Measurements from ENCODE around the gene FOXO3B. TPM values are rescaled to one million over a fixed set of nuclear protein-coding genes. Genes with fewer than 3 reads are reported as not detected.
"Not testable (repeated sequence)": the region's sequence is repeated elsewhere in the genome, so short reads cannot be mapped to it uniquely, and the experiment has no call there.

The FOXO3B gene
- total RNA-seq, 1 experiment from 2014 or later = 18.6 TPM

DNA sequence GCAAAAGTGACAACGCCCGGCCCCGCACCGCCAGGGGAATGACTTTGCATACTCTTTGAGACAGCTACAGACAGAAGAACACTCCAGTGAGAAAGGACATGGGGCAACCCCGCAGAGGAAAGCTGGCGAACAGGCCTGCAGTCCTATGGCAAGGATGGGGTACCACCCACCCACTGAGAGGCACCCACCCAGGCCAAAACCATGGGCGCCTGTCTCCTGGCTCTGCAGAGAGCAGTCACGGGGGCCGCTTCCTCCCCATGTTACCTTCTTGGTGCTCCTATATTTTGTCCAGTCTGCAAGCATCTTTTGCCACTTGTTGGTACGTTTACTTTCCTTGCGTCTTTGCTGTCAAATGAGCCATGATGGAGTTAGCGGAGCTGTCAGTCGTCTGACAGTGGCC, 43.8 kb downstream of the FOXO3B start:
- H2BK15ac ChIP-seq (ENCODE audit: low read depth, low read length); H3K14ac ChIP-seq (ENCODE audit: insufficient read depth, low read length); H3K56ac ChIP-seq (ENCODE audit: insufficient read length, low read depth, low read length); H3K79me2 ChIP-seq (ENCODE audit: insufficient read depth, low read length); H2BK5ac ChIP-seq (ENCODE audit: insufficient read length, low read length); H3K9ac ChIP-seq (ENCODE audit: extremely low read depth, insufficient read length, low read length); H3K23ac ChIP-seq (ENCODE audit: insufficient read length, low read depth, low read length); H2BK20ac ChIP-seq (ENCODE audit: low read depth, low read length, poor library complexity, severe bottlenecking); H3K4ac ChIP-seq (ENCODE audit: low read depth, low read length); H2AK5ac ChIP-seq (ENCODE audit: insufficient read length, low read length); H2AFZ ChIP-seq (ENCODE audit: low read length); H3K4me3 Mint-ChIP-seq; H3K36me3 Mint-ChIP-seq (ENCODE audit: insufficient read depth in 1 of 3, low read depth in 3 of 3); H4K5ac ChIP-seq (ENCODE audit: insufficient read length, low read depth, low read length); H4K20me1 ChIP-seq (ENCODE audit: control insufficient read depth, insufficient read depth, insufficient read length); H3K4me1 Mint-ChIP-seq; H3K4me2 ChIP-seq (ENCODE audit: insufficient read depth, insufficient read length, low read length); H3K9me3 ChIP-seq (ENCODE audit: control insufficient read depth, low read depth, low read length); H3K4me1 ChIP-seq (ENCODE audit: insufficient read depth, low read length); H3K27ac ChIP-seq (ENCODE audit: insufficient read length, low read depth, low read length); H3K18ac ChIP-seq (ENCODE audit: insufficient read length, low read depth, low read length); H3T11ph ChIP-seq (ENCODE audit: low read length); H3K27me3 ChIP-seq (ENCODE audit: insufficient read depth, low read length); H4K8ac ChIP-seq (replicated peaks; ENCODE audit: insufficient read length, low read depth, low read length); H2BK12ac ChIP-seq (ENCODE audit: insufficient read length, low read depth, low read length); DNase-seq; H3K27ac Mint-ChIP-seq; H3K23me2 ChIP-seq (ENCODE audit: insufficient read length, low read depth, low read length, poor library complexity, severe bottlenecking); H2BK120ac ChIP-seq (ENCODE audit: low read depth, low read length, poor library complexity, severe bottlenecking); H3K79me1 ChIP-seq (ENCODE audit: insufficient read depth, low read depth, low read length, poor library complexity, severe bottlenecking); H3K9me3 Mint-ChIP-seq; H4K91ac ChIP-seq (ENCODE audit: insufficient read length, low read depth, low read length): not testable (repeated sequence)
- no CpG with 5 or more reads among the region's 13 CpGs for WGBS (ENCODE audit: extremely low coverage, insufficient read length, low lambda C conversion rate)
- peaks cover 17% of the 10 kb centered on the region for H3K27me3 Mint-ChIP-seq (ENCODE audit: low read depth)

Measured in H9 (cell line).